IMR-90 (cell line): ENCODE data around the gene PTPRK. TPM values are rescaled to one million over a fixed set of nuclear protein-coding genes. Genes with fewer than 3 reads are reported as not detected.
A peak's percentile ranks its signal among the peaks of the same experiment; 100 is the strongest.

Experiments
- ATAC-seq: fragments of 200-7000 bp; cut with Tn5 transposase; 2 replicates; pipeline ENCODE4 v1.9.1; 2020; ENCODE audit warnings: low read depth, mild to moderate bottlenecking, moderate library complexity
- BruUV-seq: library from RNA; stranded (reverse); fragments of 400-500 nt; replicated peaks from 2 replicates; lab custom pipeline; 2021; lab: Mats Ljungman, UMichigan
- CTCF ChIA-PET: fragments of 300-600 bp; formaldehyde crosslinking; extraction: SDS; loops from one replicate; lab custom pipeline; 2021; ENCODE audit warnings: antibody characterized with exemption; lab: Yijun Ruan, JAX
- POLR2A ChIA-PET: fragments of 300-600 bp; sonication (Branson Sonifier 250); formaldehyde crosslinking; loops from one replicate; lab custom pipeline; 2022; ENCODE audit warnings: antibody characterized with exemption; ENCODE audit not compliant: unreplicated experiment; lab: Charles Lee
- DNase-seq: peaks from one replicate; pipeline ENCODE4 v3.0.0; 2013
- H2AFZ ChIP-seq: replicated peaks from 2 replicates; pipeline ENCODE3; 2013; ENCODE audit warnings: low read length, mild to moderate bottlenecking; ENCODE audit not compliant: poor library complexity
- H2AK5ac ChIP-seq: 2 replicates; pipeline ENCODE4 v1.6.1; 2013; ENCODE audit warnings: low read depth, low read length, inconsistent platforms
- H2AK9ac ChIP-seq: replicated peaks from 2 replicates; pipeline ENCODE3; 2013; ENCODE audit warnings: mild to moderate bottlenecking, low read depth, low read length, moderate library complexity; ENCODE audit not compliant: poor library complexity
- H2BK120ac ChIP-seq: 2 replicates; pipeline ENCODE4 v1.6.1; 2013; ENCODE audit warnings: low read depth, low read length, inconsistent platforms
- H2BK15ac ChIP-seq: 3 replicates; pipeline ENCODE4 v1.6.1; 2013; ENCODE audit warnings: low read depth, low read length, inconsistent platforms
- H2BK20ac ChIP-seq: 2 replicates; pipeline ENCODE4 v1.6.1; 2013; ENCODE audit warnings: low read depth, mild to moderate bottlenecking, inconsistent platforms, low read length, moderate library complexity
- H2BK5ac ChIP-seq: 2 replicates; pipeline ENCODE4 v1.6.1; 2013; ENCODE audit warnings: mild to moderate bottlenecking, low read depth, low read length, inconsistent platforms; ENCODE audit not compliant: poor library complexity, severe bottlenecking
- H3K14ac ChIP-seq: replicated peaks from 2 replicates; pipeline ENCODE4 v1.6.1; 2013; ENCODE audit warnings: low read depth, low read length, inconsistent platforms
- H3K18ac ChIP-seq: 2 replicates; pipeline ENCODE4 v1.6.1; 2013; ENCODE audit warnings: low read depth, low read length, control low read depth
- H3K23ac ChIP-seq: 2 replicates; pipeline ENCODE4 v1.6.1; 2013; ENCODE audit warnings: low read depth, low read length, inconsistent platforms
- H3K27ac ChIP-seq: 2 replicates; pipeline ENCODE4 v1.5.1; 2013; ENCODE audit warnings: mild to moderate bottlenecking, control low read depth, low read length; ENCODE audit not compliant: insufficient read depth
- H3K27me3 ChIP-seq: 2 replicates; pipeline ENCODE4 v1.6.1; 2013; ENCODE audit warnings: low read length; ENCODE audit not compliant: control insufficient read depth, insufficient read depth
- H3K36me3 ChIP-seq: 2 replicates; pipeline ENCODE4 v1.6.1; 2013; ENCODE audit warnings: low read length, mixed read lengths; ENCODE audit not compliant: control insufficient read depth, insufficient read depth
- H3K4ac ChIP-seq: 2 replicates; pipeline ENCODE4 v1.6.1; 2013; ENCODE audit warnings: low read depth, low read length, inconsistent platforms
- H3K4me1 ChIP-seq: 2 replicates; pipeline ENCODE4 v1.6.1; 2013; ENCODE audit warnings: low read length, mixed read lengths; ENCODE audit not compliant: control insufficient read depth, insufficient read depth
- H3K4me2 ChIP-seq: 2 replicates; pipeline ENCODE4 v1.6.1; 2013; ENCODE audit warnings: low read depth, mild to moderate bottlenecking, control low read depth, low read length, moderate library complexity
- H3K4me3 ChIP-seq: 2 replicates; pipeline ENCODE4 v1.5.1; 2013; ENCODE audit warnings: low read depth, mild to moderate bottlenecking, control low read depth, low read length, moderate library complexity; ENCODE audit not compliant: insufficient read depth
- H3K56ac ChIP-seq: 2 replicates; pipeline ENCODE4 v1.6.1; 2013; ENCODE audit warnings: low read length, inconsistent platforms; ENCODE audit not compliant: insufficient read depth; ENCODE audit errors: extremely low read depth
- H3K79me1 ChIP-seq, 2 experiments: 2 replicates each; pipeline ENCODE4 v1.6.1; 2013; ENCODE audit warnings: low read length in 2 of 2, inconsistent platforms in 1 of 2, low read depth in 1 of 2
- H3K9ac ChIP-seq: 2 replicates; pipeline ENCODE4 v1.6.1; 2013; ENCODE audit warnings: low read depth, low read length, control low read depth
- H3K9me1 ChIP-seq: 2 replicates; pipeline ENCODE4 v1.6.1; 2013; ENCODE audit warnings: low read length, inconsistent platforms; ENCODE audit not compliant: insufficient read depth
- H3K9me3 ChIP-seq: 2 replicates; pipeline ENCODE4 v1.6.1; 2013; ENCODE audit warnings: low read length; ENCODE audit not compliant: control insufficient read depth, insufficient read depth
- H4K20me1 ChIP-seq: 2 replicates; pipeline ENCODE4 v1.6.1; 2013; ENCODE audit warnings: low read length, inconsistent platforms; ENCODE audit not compliant: insufficient read depth
- H4K5ac ChIP-seq: 2 replicates; pipeline ENCODE4 v1.6.1; 2013; ENCODE audit warnings: mild to moderate bottlenecking, low read depth, low read length, control low read depth
- H4K8ac ChIP-seq, 2 experiments: 2 replicates each; pipeline ENCODE4 v1.6.1; 2013; ENCODE audit warnings: low read depth in 2 of 2, low read length in 2 of 2, control low read depth in 1 of 2, inconsistent platforms in 1 of 2
- H4K91ac ChIP-seq: 2 replicates; pipeline ENCODE4 v1.6.1; 2013; ENCODE audit warnings: low read depth, low read length, inconsistent platforms; ENCODE audit not compliant: insufficient read depth
- RAD21 ChIP-seq: IDR thresholded peaks from 2 replicates; pipeline ENCODE4 v1.6.1; 2012; ENCODE audit warnings: low read length, improper control_type of control experiment
- dilution Hi-C: fragments of 300-500 bp; cut with HindIII; formaldehyde crosslinking; loops from one replicate; pipeline ENCODE4 v1.14.3; 2018; ENCODE audit warnings: low sequenced_read_pairs; ENCODE audit not compliant: unreplicated experiment
- in situ Hi-C: fragments of 300-500 bp; cut with MboI; formaldehyde crosslinking; loops from 3 replicates; pipeline ENCODE4 v1.14.3; 2019; ENCODE audit warnings: low sequenced_read_pairs, inconsistent platforms, mixed read lengths
- intact Hi-C: fragments of 100-400 bp; cut with micrococcal nuclease; formaldehyde crosslinking; loops from 2 replicates; pipeline ENCODE4 v1.10.0; 2022
- polyA plus RNA-seq, 3 experiments: library from polyadenylated mRNA; depleted of rRNA; stranded (reverse); fragments of >200 nt; gene quantifications; 2 replicates each; pipeline ENCODE4 v1.2.3, GENCODE V29; 2012; ENCODE audit warnings: low replicate concordance in 1 of 3
- total RNA-seq: library from RNA; depleted of rRNA; stranded (reverse); fragments of >200 nt; gene quantifications from 2 replicates; pipeline ENCODE4 v1.2.3, GENCODE V29; 2012
- TF ChIP-seq, protein P1 (sequence below): fragments of 150-350 bp; IDR thresholded peaks from 2 replicates; pipeline ENCODE4 v1.6.1; 2017; ENCODE audit warnings: mild to moderate bottlenecking, antibody characterized with exemption, low read length, low read depth

The PTPRK gene
- total and polyA plus RNA-seq, 2 of the 4 experiments (the other 2 are of a cell fraction) = 18.0 to 80.8 TPM

GRCh38 chr6:128439627-128440026 is 80.8 kb downstream of the PTPRK start:
- TF ChIP-seq RAD21 = no peak
- TF ChIP-seq, protein P1, sequence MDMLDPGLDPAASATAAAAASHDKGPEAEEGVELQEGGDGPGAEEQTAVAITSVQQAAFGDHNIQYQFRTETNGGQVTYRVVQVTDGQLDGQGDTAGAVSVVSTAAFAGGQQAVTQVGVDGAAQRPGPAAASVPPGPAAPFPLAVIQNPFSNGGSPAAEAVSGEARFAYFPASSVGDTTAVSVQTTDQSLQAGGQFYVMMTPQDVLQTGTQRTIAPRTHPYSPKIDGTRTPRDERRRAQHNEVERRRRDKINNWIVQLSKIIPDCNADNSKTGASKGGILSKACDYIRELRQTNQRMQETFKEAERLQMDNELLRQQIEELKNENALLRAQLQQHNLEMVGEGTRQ = no peak
- in situ Hi-C loops = no loop called here
- H3K9ac ChIP-seq = no peak overlapping the region

More at GRCh38 chr6:128439627-128440026, 80.8 kb downstream of the PTPRK start:
- Histone ChIP-seq H4K91ac (no peak overlapping the region), H3K4me3 (no peak overlapping the region), H3K4ac (no peak overlapping the region), H3K27me3 (no peaks in the 10 kb centered on the region), H3K4me1 (no peaks in the 10 kb centered on the region), H2AK5ac (no peak overlapping the region), H4K5ac (no peak overlapping the region), H4K20me1 (peaks cover 29% of the 10 kb centered on the region; the same call in 1 of the 2 replicates), H3K79me1 (peaks cover 44 to 73% of the 10 kb centered on the region in 2 experiments), H2AFZ (no peak overlapping the region), H3K18ac (no peak overlapping the region), H3K27ac (no peak overlapping the region), H3K56ac (no peak overlapping the region), H4K8ac (no peak overlapping the region), H3K9me3 (no peaks in the 10 kb centered on the region), H3K4me2 (no peak overlapping the region), H3K23ac (no peak overlapping the region), H2BK5ac (no peak overlapping the region), H2BK20ac (no peak overlapping the region), H2BK120ac (no peak overlapping the region), H3K36me3 (no peaks in the 10 kb centered on the region), H2BK15ac (no peak overlapping the region), H3K14ac (no peak overlapping the region), H3K9me1 (peaks cover 6% of the 10 kb centered on the region; the same call in 1 of the 2 replicates), H2AK9ac (no peak overlapping the region)
- dilution Hi-C loops = no loop called here
- BruUV-seq = no TSS peak
- ATAC-seq = no peak
- intact Hi-C loops = no loop called here
- POLR2A ChIA-PET = no interaction called here
- CTCF ChIA-PET = no interaction called here
- peak; percentile 8 for DNase-seq
